ENCODE results near the gene GGA3. TPM values are rescaled to one million over a fixed set of nuclear protein-coding genes. Genes with fewer than 3 reads are reported as not detected.

The GGA3 gene
- total RNA-seq, 1 donor from 2014 or later = 17.9 TPM

GRCh38 chr17:75252039-75252816, 9.2 kb downstream of the GGA3 start:
- no peak for ATAC-seq
- no peak for DNase-seq (ENCODE audit: low spot score)

GRCh38 chr17:75250009-75250471, 11.4 kb downstream of the GGA3 start:
- DNase-seq (ENCODE audit: low spot score) (no peak), ATAC-seq (no peak)

- DNase-seq (ENCODE audit: low spot score) = no peak
- no peak for ATAC-seq
Measured at GRCh38 chr17:75249564-75249963, 11.8 kb downstream of the GGA3 start.

- ATAC-seq (no peak), DNase-seq (ENCODE audit: low spot score) (no peak)
Measured at GRCh38 chr17:75246404-75246803, 15.0 kb downstream of the GGA3 start.

GRCh38 chr17:75245011-75245410, 16.4 kb downstream of the GGA3 start:
- ATAC-seq = no peak
- no peak for DNase-seq (ENCODE audit: low spot score)

- DNase-seq (ENCODE audit: low spot score) = no peak
- ATAC-seq = peak; percentile 54
Measured at GRCh38 chr17:75244133-75244866, 17.1 kb downstream of the GGA3 start.

GRCh38 chr17:75242461-75243042, 18.9 kb downstream of the GGA3 start:
- ATAC-seq = no peak
- no peak for DNase-seq (ENCODE audit: low spot score)

- ATAC-seq (no peak), DNase-seq (ENCODE audit: low spot score) (no peak)
Measured at GRCh38 chr17:75241996-75242460, 19.4 kb downstream of the GGA3 start.

- ATAC-seq = no peak
- no peak for DNase-seq (ENCODE audit: low spot score)
Measured at GRCh38 chr17:75241502-75241901, 19.9 kb downstream of the GGA3 start.

- no peak for ATAC-seq
Measured at GRCh38 chr17:75241143-75241430, 20.3 kb downstream of the GGA3 start.

GRCh38 chr17:75240394-75241142, 20.8 kb downstream of the GGA3 start:
- DNase-seq (ENCODE audit: low spot score) (no peak), ATAC-seq (peak; percentile 25)

More at GRCh38 chr17:75241143-75241430, 20.3 kb downstream of the GGA3 start:
- DNase-seq (ENCODE audit: low spot score) = no peak

- DNase-seq (ENCODE audit: low spot score) (no peak), ATAC-seq (peak; percentile 11)
Measured at GRCh38 chr17:75239778-75240393, 21.5 kb downstream of the GGA3 start.

- ATAC-seq (peak; percentile 2), DNase-seq (ENCODE audit: low spot score) (no peak)
Measured at GRCh38 chr17:75239214-75239613, 22.2 kb downstream of the GGA3 start.

- DNase-seq (ENCODE audit: low spot score) (no peak), ATAC-seq (peak; percentile 81)
Measured at GRCh38 chr17:75238684-75239191, 22.7 kb downstream of the GGA3 start.

GRCh38 chr17:75238020-75238580, 23.3 kb downstream of the GGA3 start:
- DNase-seq (ENCODE audit: low spot score) (no peak), ATAC-seq (no peak)

GRCh38 chr17:75237100-75238014, 24.0 kb downstream of the GGA3 start:
- no peak for DNase-seq (ENCODE audit: low spot score)
- ATAC-seq = peak; percentile 32

GRCh38 chr17:75232786-75233185, 28.6 kb downstream of the GGA3 start:
- ATAC-seq = no peak
- no peak for DNase-seq (ENCODE audit: low spot score)

GRCh38 chr17:75231741-75232464, 29.5 kb downstream of the GGA3 start:
- no peak for ATAC-seq
- no peak for DNase-seq (ENCODE audit: low spot score)
